Cerebellar cortex (tissue), 1 donor: ENCODE data around the gene PAQR9.
"Not testable (repeated sequence)": the region's sequence is repeated elsewhere in the genome, so short reads cannot be mapped to it uniquely, and the experiment has no call there.

ENCODE experiments used
- DNase-seq: peaks from one replicate; pipeline ENCODE4 v3.0.0-alpha.2; 2015; ENCODE audit warnings: low spot score

The PAQR9 gene

GRCh38 chr3:142963516-142964448, at the start of gene PAQR9:
Gene PAQR9 (minus strand): TSS chr3:142963674. CDS start chr3:142963336, 338 bp downstream.
- DNase-seq, result no peak

- no peak for DNase-seq
These were observed 48.2 kb upstream of the PAQR9 start for GRCh38 chr3:143011705-143012104.

- no peak for DNase-seq
These were observed 46.5 kb upstream of the PAQR9 start for GRCh38 chr3:143010024-143010423.

GRCh38 chr3:143004823-143005222, 41.3 kb upstream of the PAQR9 start:
- no peak for DNase-seq

- DNase-seq, result no peak
These were observed 39.3 kb upstream of the PAQR9 start for GRCh38 chr3:143002727-143003126.

GRCh38 chr3:143002083-143002712, 38.7 kb upstream of the PAQR9 start:
- DNase-seq, result no peak

GRCh38 chr3:143001369-143002082, 38.1 kb upstream of the PAQR9 start, which contains the start of gene U2SURP:
Gene U2SURP (plus strand): TSS chr3:143001570. CDS start chr3:143001629, 59 bp downstream.
- peak; percentile 99 for DNase-seq

- no peak for DNase-seq
These were observed 37.5 kb upstream of the PAQR9 start for GRCh38 chr3:143001034-143001368.

GRCh38 chr3:143000528-143000927, 37.1 kb upstream of the PAQR9 start:
- peak; percentile 20 for DNase-seq

- no peak for DNase-seq
These were observed 36.4 kb upstream of the PAQR9 start for GRCh38 chr3:142999881-143000280.

- no peak for DNase-seq
These were observed 35.0 kb upstream of the PAQR9 start for GRCh38 chr3:142998439-142998838.

- no peak for DNase-seq
These were observed 33.9 kb upstream of the PAQR9 start for GRCh38 chr3:142997330-142997729.

- peak; percentile 73 for DNase-seq
These were observed 30.5 kb upstream of the PAQR9 start for GRCh38 chr3:142993958-142994442.

GRCh38 chr3:142992323-142992722, 28.8 kb upstream of the PAQR9 start:
- DNase-seq, result no peak

- DNase-seq, result no peak
These were observed 27.2 kb upstream of the PAQR9 start for GRCh38 chr3:142990721-142991120.

- not testable (repeated sequence) for DNase-seq
These were observed 25.4 kb upstream of the PAQR9 start for GRCh38 chr3:142988826-142989225.

GRCh38 chr3:142988221-142988620, 24.7 kb upstream of the PAQR9 start:
- DNase-seq, result not testable (repeated sequence)

- peak; percentile 57 for DNase-seq
These were observed 24.2 kb upstream of the PAQR9 start for GRCh38 chr3:142987707-142988106.

GRCh38 chr3:142987080-142987700, 23.7 kb upstream of the PAQR9 start:
- DNase-seq, result peak; percentile 60

- DNase-seq, result no peak
These were observed 20.8 kb upstream of the PAQR9 start for GRCh38 chr3:142984255-142984654.

- no peak for DNase-seq
These were observed 19.8 kb upstream of the PAQR9 start for GRCh38 chr3:142983318-142983717.
